Prostate gland (tissue), 2 donors: ENCODE measurements around the gene VPS13A. TPM values are rescaled to one million over a fixed set of nuclear protein-coding genes. Genes with fewer than 3 reads are reported as not detected.
A peak's percentile ranks its signal among the peaks of the same experiment; 100 is the strongest.

Source experiments
- DNase-seq: peaks from one replicate; pipeline ENCODE4 v3.0.0-alpha.2; 2019; ENCODE audit warnings: low spot score
- H3K27ac ChIP-seq, 2 donors: fragments of 200-600 bp; sonication (generic); 2 replicates each; pipeline ENCODE4 v1.5.1; 2017 to 2019
- H3K27me3 ChIP-seq: fragments of 200-600 bp; sonication (generic); replicated peaks from 2 replicates; pipeline ENCODE4 v1.5.1; 2019; ENCODE audit not compliant: insufficient read depth
- H3K36me3 ChIP-seq, 2 donors: fragments of 200-600 bp; sonication (generic); 1 replicate in 1 of 2; 2 replicates in 1 of 2; pipeline versions ENCODE4 v1.5.1 to v1.8.1; 2017 to 2019
- H3K4me1 ChIP-seq: fragments of 200-600 bp; sonication (generic); replicated peaks from 2 replicates; pipeline ENCODE4 v1.5.1; 2019
- H3K4me3 ChIP-seq, 2 donors: fragments of 200-600 bp; sonication (generic); 2 replicates each; pipeline ENCODE4 v1.5.1; 2017 to 2019
- H3K9me3 ChIP-seq: fragments of 200-600 bp; sonication (generic); 2 replicates; pipeline ENCODE4 v1.5.1; 2017
- POLR2A ChIP-seq: fragments of 450-650 bp; IDR thresholded peaks from one replicate; pipeline ENCODE4 v1.6.1; 2016; ENCODE audit warnings: antibody characterized with exemption, mild to moderate bottlenecking
- POLR2AphosphoS5 ChIP-seq: sonication (generic); formaldehyde crosslinking; IDR thresholded peaks from one replicate; pipeline ENCODE4 v1.6.1; 2017; ENCODE audit warnings: antibody characterized with exemption
- WGBS: methylation state at CpG from one replicate; pipeline ENCODE4 v1.1.5; 2018; 5-methylcytosine and 5-hydroxymethylcytosine counted together
- intact Hi-C: fragments of 100-400 bp; cut with DNase I; formaldehyde crosslinking; loops from one replicate; pipeline ENCODE4 v1.14.2; 2022
- total RNA-seq, 2 donors: library from RNA; depleted of rRNA; stranded (reverse); fragments of >200 nt; gene quantifications; one replicate each; pipeline ENCODE4 v1.1.0, GENCODE V29; 2016
- TF ChIP-seq, protein P1 (sequence below), 4 experiments: fragments of 200-600 bp in 2 of 4; fragments of 450-650 bp in 2 of 4; sonication (generic) in 2 of 4; IDR thresholded peaks; 1 replicate in 3 of 4; 2 replicates in 1 of 4; pipeline ENCODE4 v1.5.1; 2016 to 2019; ENCODE audit warnings: antibody characterized with exemption in 4 of 4, mild to moderate bottlenecking in 2 of 4, moderate library complexity in 2 of 4

The VPS13A gene
- total RNA-seq: 10 to 100 TPM; 22.7 to 25.2 TPM

DNA sequence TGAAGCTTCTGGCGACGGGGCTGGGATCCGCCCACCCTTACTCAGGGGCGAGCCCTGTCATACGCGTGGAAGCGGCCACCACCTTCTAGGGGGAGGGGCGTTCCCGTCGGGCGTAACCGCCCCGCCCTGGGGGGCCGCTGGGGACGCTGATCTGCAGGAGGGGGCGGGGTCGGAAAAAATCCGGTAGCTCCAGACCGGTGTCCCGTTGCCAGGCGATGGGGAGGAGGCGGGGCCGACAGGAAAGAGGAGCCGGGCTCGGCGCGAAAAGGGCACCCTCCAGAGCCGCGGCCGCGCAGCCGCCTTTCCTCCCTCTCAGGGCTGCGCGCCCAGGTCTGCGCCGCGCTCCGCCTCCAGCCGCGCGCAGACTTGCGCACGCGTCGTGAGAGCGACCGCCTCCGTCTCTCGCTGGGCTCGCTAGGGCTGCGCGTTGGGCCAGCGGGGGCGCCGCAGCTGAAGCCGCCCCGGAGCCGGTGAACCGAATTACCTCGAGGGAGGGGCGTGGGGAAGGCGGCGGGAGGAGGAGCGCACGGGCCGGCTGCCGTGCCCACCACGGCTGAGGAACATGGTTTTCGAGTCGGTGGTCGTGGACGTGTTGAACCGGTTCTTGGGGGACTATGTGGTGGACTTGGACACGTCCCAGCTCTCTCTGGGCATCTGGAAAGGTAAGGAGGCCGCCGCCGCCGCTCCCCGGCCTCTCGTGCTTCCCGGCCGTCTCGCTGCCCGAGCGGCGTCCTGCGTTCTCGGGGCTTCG, at the start of gene VPS13A:
VPS13A (plus strand) TSS at position 392 of the 751 bp plus-strand sequence; CDS start at position 563, 171 bp downstream.
- peak within 1 kb of the TSS; percentile 69 to 71 for H3K4me3 ChIP-seq

GRCh38 chr9:77128125-77128789, 49.1 kb upstream of the VPS13A start:
- no peaks in the 10 kb centered on the region for H3K36me3 ChIP-seq
- intact Hi-C loops: no loop called here
- no peaks in the 10 kb centered on the region for H3K4me1 ChIP-seq
- H3K9me3 ChIP-seq: no peaks in the 10 kb centered on the region
- DNase-seq: no peak
- H3K27me3 ChIP-seq: peaks cover 4% of the 10 kb centered on the region
- TF ChIP-seq, protein P1, sequence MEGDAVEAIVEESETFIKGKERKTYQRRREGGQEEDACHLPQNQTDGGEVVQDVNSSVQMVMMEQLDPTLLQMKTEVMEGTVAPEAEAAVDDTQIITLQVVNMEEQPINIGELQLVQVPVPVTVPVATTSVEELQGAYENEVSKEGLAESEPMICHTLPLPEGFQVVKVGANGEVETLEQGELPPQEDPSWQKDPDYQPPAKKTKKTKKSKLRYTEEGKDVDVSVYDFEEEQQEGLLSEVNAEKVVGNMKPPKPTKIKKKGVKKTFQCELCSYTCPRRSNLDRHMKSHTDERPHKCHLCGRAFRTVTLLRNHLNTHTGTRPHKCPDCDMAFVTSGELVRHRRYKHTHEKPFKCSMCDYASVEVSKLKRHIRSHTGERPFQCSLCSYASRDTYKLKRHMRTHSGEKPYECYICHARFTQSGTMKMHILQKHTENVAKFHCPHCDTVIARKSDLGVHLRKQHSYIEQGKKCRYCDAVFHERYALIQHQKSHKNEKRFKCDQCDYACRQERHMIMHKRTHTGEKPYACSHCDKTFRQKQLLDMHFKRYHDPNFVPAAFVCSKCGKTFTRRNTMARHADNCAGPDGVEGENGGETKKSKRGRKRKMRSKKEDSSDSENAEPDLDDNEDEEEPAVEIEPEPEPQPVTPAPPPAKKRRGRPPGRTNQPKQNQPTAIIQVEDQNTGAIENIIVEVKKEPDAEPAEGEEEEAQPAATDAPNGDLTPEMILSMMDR (IDR thresholded peaks at IDR 0.05): no peak
- TF ChIP-seq POLR2A (no peak), POLR2AphosphoS5 (no peak)
- no peak overlapping the region for H3K4me3 ChIP-seq
- no peak overlapping the region for H3K27ac ChIP-seq
- 92% methylated on average over 1 of the region's 1 CpG for WGBS

More for the DNA sequence above, at the start of gene VPS13A:
- intact Hi-C loops: loop anchor here (5.0 kb wide), 2 partner anchors 470 to 855 kb away; partner anchors contain the start of genes GNA14 and GNAQ
- Histone ChIP-seq H3K4me1 (no peaks in the 10 kb centered on the region), H3K36me3 (no peaks in the 10 kb centered on the region), H3K27ac (peak within 1 kb of the TSS; percentile 81 to 83), H3K9me3 (no peaks in the 10 kb centered on the region), H3K27me3 (no peaks in the 10 kb centered on the region)
- TF ChIP-seq POLR2A (peak; percentile 75), POLR2AphosphoS5 (peak; percentile 77)
- TF ChIP-seq, protein P1 (IDR thresholded peaks at IDR 0.05): peak in 3 of 4 experiments; percentile 14 to 31 (median 15)
- WGBS: under 1% methylated on average over 88 of the region's 89 CpGs
- peak; percentile 92 for DNase-seq

DNA sequence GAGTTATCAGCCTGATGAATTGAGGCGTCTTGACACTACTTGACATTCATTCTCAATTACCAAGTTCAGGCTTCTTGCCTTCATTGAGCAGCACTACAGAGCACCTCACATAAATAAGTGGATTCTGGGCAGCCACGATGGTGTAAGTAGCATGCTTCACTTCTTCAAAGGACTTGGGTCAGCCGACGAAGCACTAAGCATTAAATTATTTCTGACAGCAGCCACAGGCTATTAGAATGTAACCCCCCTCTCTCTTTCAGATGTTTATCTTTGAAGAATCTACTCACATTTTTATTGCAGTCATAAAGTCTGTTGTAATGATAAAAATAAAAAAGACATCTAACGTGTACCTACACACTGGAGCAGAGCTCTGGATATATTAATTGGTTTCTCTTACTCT, 45.9 kb upstream of the VPS13A start:
- H3K4me1 ChIP-seq: no peaks in the 10 kb centered on the region
- TF ChIP-seq POLR2AphosphoS5 (no peak), POLR2A (no peak)
- TF ChIP-seq, protein P1 (IDR thresholded peaks at IDR 0.05): no peak
- DNase-seq: no peak
- peaks cover 4% of the 10 kb centered on the region for H3K27me3 ChIP-seq
- H3K9me3 ChIP-seq: no peaks in the 10 kb centered on the region
- 8% methylated on average over 5 of the region's 5 CpGs for WGBS
- no peak overlapping the region for H3K4me3 ChIP-seq
- intact Hi-C loops: no loop called here
- H3K36me3 ChIP-seq: no peaks in the 10 kb centered on the region
- H3K27ac ChIP-seq: no peak overlapping the region

DNA sequence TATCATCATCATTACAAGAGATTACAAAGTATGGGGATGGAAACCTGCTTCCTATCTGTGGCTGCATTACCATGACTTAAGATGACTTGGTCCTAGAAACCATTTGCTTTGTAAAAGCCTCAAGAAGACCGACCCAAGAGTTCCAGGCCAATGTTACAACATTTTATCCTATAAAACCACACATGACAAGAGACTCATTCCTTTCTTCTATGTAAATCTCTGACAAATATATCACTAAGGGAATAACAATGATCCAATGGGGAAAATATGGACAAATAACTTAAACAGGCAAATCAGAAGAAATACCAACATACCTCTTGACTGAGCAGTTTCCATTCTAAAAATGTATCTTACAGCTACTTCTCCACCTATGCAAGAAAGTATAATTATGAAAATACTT, 44.3 kb upstream of the VPS13A start:
- Histone ChIP-seq H3K4me1 (no peaks in the 10 kb centered on the region), H3K27ac (no peak overlapping the region), H3K27me3 (peaks cover 4% of the 10 kb centered on the region), H3K36me3 (no peaks in the 10 kb centered on the region), H3K4me3 (no peak overlapping the region), H3K9me3 (no peaks in the 10 kb centered on the region)
- WGBS: 76% methylated on average over 1 of the region's 1 CpG
- intact Hi-C loops: no loop called here
- TF ChIP-seq POLR2AphosphoS5 (no peak), POLR2A (no peak)
- TF ChIP-seq, protein P1 (IDR thresholded peaks at IDR 0.05): no peak
- DNase-seq: no peak
